B cell (primary cell): ENCODE data around the gene MMUT. TPM values are rescaled to one million over a fixed set of nuclear protein-coding genes. Genes with fewer than 3 reads are reported as not detected.
A peak's percentile ranks its signal among the peaks of the same experiment; 100 is the strongest.

ENCODE experiments used
- ATAC-seq: fragments of 200-7000 bp; cut with Tn5 transposase; one replicate; pipeline ENCODE4 v1.10.0; 2021; ENCODE audit warnings: low read depth, mild to moderate bottlenecking, moderate number of reproducible peaks, moderate library complexity
- CTCF ChIA-PET: fragments of 350-600 bp; sonication (Branson Sonifier 250); formaldehyde crosslinking; loops from one replicate; lab custom pipeline; 2021; ENCODE audit warnings: antibody characterized with exemption, inconsistent platforms; lab: Charles Lee
- POLR2A ChIA-PET: fragments of 350-600 bp; sonication (Branson Sonifier 250); formaldehyde crosslinking; loops from one replicate; lab custom pipeline; 2021; ENCODE audit warnings: antibody characterized with exemption; lab: Charles Lee
- DNase-seq: peaks from one replicate; pipeline ENCODE4 v3.0.0; 2013
- H2AFZ ChIP-seq: 2 replicates; pipeline ENCODE4 v1.6.1; 2012; ENCODE audit warnings: mild to moderate bottlenecking, low read depth, low read length; ENCODE audit not compliant: insufficient read depth, poor library complexity, severe bottlenecking
- H3K27ac ChIP-seq, 2 donors: 1 replicate in 1 of 2; 2 replicates in 1 of 2; pipeline ENCODE4 v1.5.1; 2012 to 2013; ENCODE audit warnings: low read length in 2 of 2, mild to moderate bottlenecking in 2 of 2, moderate library complexity in 1 of 2
- H3K27me3 ChIP-seq, 4 experiments: fragments of 200-600 bp in 1 of 4; sonication (generic) in 1 of 4; replicated peaks in 1 of 4; 1 replicate in 2 of 4; 2 replicates in 2 of 4; pipeline versions ENCODE4 v1.6.1 to v1.7.0; 2013 to 2016; ENCODE audit warnings: low read length in 3 of 4, mild to moderate bottlenecking in 2 of 4, mixed read lengths in 1 of 4, moderate library complexity in 1 of 4; ENCODE audit not compliant: insufficient read depth in 4 of 4, control insufficient read depth in 3 of 4; ENCODE audit errors: control extremely low read depth in 1 of 4
- H3K36me3 ChIP-seq, 2 experiments: replicated peaks in 1 of 2; 1 replicate in 1 of 2; 2 replicates in 1 of 2; pipeline versions ENCODE4 v1.6.1 to v1.7.1; 2013; ENCODE audit warnings: low read length in 1 of 2; ENCODE audit not compliant: insufficient read depth in 2 of 2, control insufficient read depth in 1 of 2; ENCODE audit errors: control extremely low read depth in 1 of 2, extremely low read depth in 1 of 2
- H3K4me1 ChIP-seq, 2 donors: fragments of 200-600 bp in 1 of 2; sonication (generic) in 1 of 2; 1 replicate in 1 of 2; 2 replicates in 1 of 2; pipeline versions ENCODE4 v1.5.1 to v1.6.1; 2013 to 2017; ENCODE audit warnings: low read length in 2 of 2; ENCODE audit not compliant: control insufficient read depth in 2 of 2, insufficient read depth in 2 of 2
- H3K4me2 ChIP-seq: replicated peaks from 2 replicates; pipeline ENCODE3; 2012; ENCODE audit warnings: mild to moderate bottlenecking, low read depth, low read length; ENCODE audit not compliant: poor library complexity, severe bottlenecking
- H3K4me3 ChIP-seq, 5 experiments: fragments of 200-600 bp in 1 of 5; sonication (generic) in 1 of 5; 1 replicate in 3 of 5; 2 replicates in 2 of 5; pipeline versions ENCODE4 v1.5.1 to v1.7.0; 2011 to 2016; ENCODE audit warnings: low read length in 4 of 5, mild to moderate bottlenecking in 4 of 5, low read depth in 2 of 5, control low read depth in 1 of 5, moderate library complexity in 1 of 5; ENCODE audit not compliant: insufficient read depth in 1 of 5; ENCODE audit errors: control extremely low read depth in 1 of 5, extremely low read depth in 1 of 5
- H3K79me2 ChIP-seq: fragments of 200-600 bp; sonication (generic); one replicate; pipeline ENCODE4 v1.6.0; 2016; ENCODE audit warnings: low read length; ENCODE audit not compliant: control insufficient read depth, insufficient read depth
- H3K9ac ChIP-seq: fragments of 200-600 bp; sonication (generic); 2 replicates; pipeline ENCODE4 v1.6.1; 2017; ENCODE audit warnings: mild to moderate bottlenecking, low read length, moderate library complexity
- H3K9me3 ChIP-seq, 3 donors: one replicate each; pipeline versions ENCODE4 v1.6.1 to v1.7.1; 2013; ENCODE audit warnings: low read length in 2 of 3; ENCODE audit not compliant: control insufficient read depth in 2 of 3, insufficient read depth in 1 of 3; ENCODE audit errors: control extremely low read depth in 1 of 3
- H4K20me1 ChIP-seq: 2 replicates; pipeline ENCODE4 v1.6.0; 2012; ENCODE audit warnings: mild to moderate bottlenecking, low read length; ENCODE audit not compliant: insufficient read depth, control insufficient read depth, poor library complexity, severe bottlenecking
- H3K27ac Mint-ChIP-seq: one replicate; pipeline ENCODE4 v1.8.0; 2021; ENCODE audit warnings: mixed read lengths
- H3K27me3 Mint-ChIP-seq: one replicate; pipeline ENCODE4 v1.8.0; 2021; ENCODE audit warnings: mixed read lengths
- H3K4me1 Mint-ChIP-seq: one replicate; pipeline ENCODE4 v1.8.0; 2021; ENCODE audit warnings: mixed read lengths
- H3K4me3 Mint-ChIP-seq: one replicate; pipeline ENCODE4 v1.8.0; 2021; ENCODE audit warnings: mixed read lengths
- H3K9me3 Mint-ChIP-seq: one replicate; pipeline ENCODE4 v1.8.0; 2022; ENCODE audit warnings: mixed read lengths; ENCODE audit not compliant: insufficient read depth
- CTCF ChIP-seq: fragments of 200-600 bp; IDR thresholded peaks from one replicate; pipeline ENCODE4 v1.8.0; 2022; ENCODE audit warnings: antibody characterized with exemption, mild to moderate bottlenecking
- EZH2 ChIP-seq: IDR thresholded peaks from 2 replicates; pipeline ENCODE4 v1.6.1; 2012; ENCODE audit warnings: borderline replicate concordance, low read depth, mild to moderate bottlenecking, moderate library complexity, low read length; ENCODE audit not compliant: insufficient read depth, poor library complexity, severe bottlenecking
- WGBS: methylation state at CpG from one replicate; pipeline ENCODE4 v1.1.5; 2013; ENCODE audit warnings: missing lambda C conversion rate; ENCODE audit not compliant: insufficient coverage; 5-methylcytosine and 5-hydroxymethylcytosine counted together
- intact Hi-C: fragments of 100-400 bp; cut with micrococcal nuclease; formaldehyde crosslinking; loops from one replicate; pipeline ENCODE4 v1.10.0; 2022
- polyA minus RNA-seq: library from RNA; depleted of rRNA, polyadenylated mRNA; stranded (reverse); fragments of >200 nt; gene quantifications from 2 replicates; pipeline ENCODE4 v1.2.3, GENCODE V29; 2012
- polyA plus RNA-seq: library from polyadenylated mRNA; depleted of rRNA; stranded (reverse); fragments of >200 nt; gene quantifications from 2 replicates; pipeline ENCODE4 v1.2.3, GENCODE V29; 2012
- total RNA-seq, 2 donors: library from RNA; stranded (reverse); fragments of 120-200 nt in 1 of 2; gene quantifications; 1 replicate in 1 of 2; 2 replicates in 1 of 2; pipeline versions ENCODE4 v1.2.3 to v1.2.4, GENCODE V29; 2013 to 2022

The MMUT gene
- total RNA-seq = 10.6 and 11.2 TPM in 2 replicates
- total RNA-seq (2013) = 9.6 TPM
- 3.9 and 5.6 TPM in 2 replicates for polyA plus RNA-seq
- 2.8 and 3.8 TPM in 2 replicates for polyA minus RNA-seq

GRCh38 chr6:49462927-49463611 is at the start of gene MMUT, which contains the start of gene CENPQ:
TSS of gene MMUT (minus strand) at chr6:49463253. CDS start at chr6:49459466, 3,787 bp downstream.
TSS of gene CENPQ (plus strand) at chr6:49463370. CDS start at chr6:49470177, 6,807 bp downstream.
- peak; percentile 99 for ATAC-seq
- no peaks in the 10 kb centered on the region for H3K36me3 ChIP-seq
- H2AFZ ChIP-seq = peak within 1 kb of the TSS; percentile 94
- peaks cover 42 to 43% of the 10 kb centered on the region in 2 donors for H3K4me1 ChIP-seq
- peak within 1 kb of the TSS; percentile 87 for H3K4me2 ChIP-seq
- no peaks in the 10 kb centered on the region for H4K20me1 ChIP-seq
- peak; percentile 93 for DNase-seq
- 2% methylated on average over 14 of the region's 37 CpGs for WGBS
- TF ChIP-seq EZH2 = no peak
- no peak for TF ChIP-seq CTCF
- peak within 1 kb of the TSS; percentile 65 to 97 (median 82) for H3K4me3 ChIP-seq
- peaks cover 52% of the 10 kb centered on the region for H3K79me2 ChIP-seq
- H3K9me3 ChIP-seq = no peaks in the 10 kb centered on the region
- Mint-ChIP-seq H3K4me1 (peaks cover 57% of the 10 kb centered on the region), H3K27me3 (no peaks in the 10 kb centered on the region), H3K27ac (peak within 1 kb of the TSS; percentile 95), H3K9me3 (no peaks in the 10 kb centered on the region), H3K4me3 (peak within 1 kb of the TSS; percentile 93)
- H3K27ac ChIP-seq = peak within 1 kb of the TSS; percentile 82 to 92
- ChIA-PET POLR2A (no interaction called here), CTCF (no interaction called here)
- peak within 1 kb of the TSS; percentile 97 for H3K9ac ChIP-seq
- intact Hi-C loops = no loop called here
- no peaks in the 10 kb centered on the region for H3K27me3 ChIP-seq

DNA sequence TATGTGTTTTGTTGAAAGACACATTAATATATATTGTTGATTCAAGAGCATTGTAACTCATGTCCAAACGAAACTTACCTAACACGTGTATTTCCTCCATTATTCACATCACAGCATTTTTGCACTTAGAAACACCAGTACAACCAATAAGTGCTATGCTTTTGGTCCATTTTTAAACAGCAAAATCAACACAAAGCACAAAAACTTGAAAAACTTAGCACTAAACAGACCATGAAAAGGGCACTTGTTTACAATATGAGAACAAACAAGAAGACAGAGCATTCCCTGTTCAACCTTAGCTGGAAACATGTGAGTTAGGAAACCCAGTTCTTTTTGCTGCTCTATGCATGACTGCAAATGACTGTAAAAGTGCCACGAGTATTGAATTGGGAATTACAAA is 46.3 kb upstream of the MMUT start:
- Mint-ChIP-seq H3K4me3 (no peak overlapping the region), H3K27ac (no peak overlapping the region), H3K9me3 (no peaks in the 10 kb centered on the region), H3K27me3 (peaks cover 17% of the 10 kb centered on the region), H3K4me1 (no peaks in the 10 kb centered on the region)
- DNase-seq (no peak), ATAC-seq (no peak)
- H3K9ac ChIP-seq = no peak overlapping the region
- H2AFZ ChIP-seq = no peak overlapping the region
- H3K4me1 ChIP-seq = no peaks in the 10 kb centered on the region
- H3K36me3 ChIP-seq = no peaks in the 10 kb centered on the region
- intact Hi-C loops = no loop called here
- H3K27me3 ChIP-seq = peaks cover 0 to 3% (median 0%) of the 10 kb centered on the region in 4 experiments
- no peaks in the 10 kb centered on the region for H3K79me2 ChIP-seq
- ChIA-PET CTCF (no interaction called here), POLR2A (no interaction called here)
- TF ChIP-seq CTCF (no peak), EZH2 (no peak)
- H3K4me2 ChIP-seq = no peak overlapping the region
- H4K20me1 ChIP-seq = no peaks in the 10 kb centered on the region
- H3K4me3 ChIP-seq = no peak overlapping the region
- no peaks in the 10 kb centered on the region for H3K9me3 ChIP-seq
- 61% methylated on average over 2 of the region's 3 CpGs for WGBS
- no peak overlapping the region for H3K27ac ChIP-seq
